GM15510 (cell line): ENCODE measurements around the gene MAPKAPK2.

ENCODE experiments used
- POLR2A ChIP-seq: IDR thresholded peaks from 3 replicates; pipeline ENCODE4 v1.6.1; 2011; ENCODE audit warnings: borderline replicate concordance; ENCODE audit not compliant: insufficient read length; ENCODE audit errors: extremely low read depth

Gene MAPKAPK2

GRCh38 chr1:206772243-206772937 lies 87.7 kb downstream of the MAPKAPK2 start, which contains the start of gene IL10:
Gene IL10, minus strand, starts transcription at chr1:206772494. Its CDS starts 59 bp downstream, at chr1:206772435.
- peak; percentile 39 for TF ChIP-seq POLR2A

DNA sequence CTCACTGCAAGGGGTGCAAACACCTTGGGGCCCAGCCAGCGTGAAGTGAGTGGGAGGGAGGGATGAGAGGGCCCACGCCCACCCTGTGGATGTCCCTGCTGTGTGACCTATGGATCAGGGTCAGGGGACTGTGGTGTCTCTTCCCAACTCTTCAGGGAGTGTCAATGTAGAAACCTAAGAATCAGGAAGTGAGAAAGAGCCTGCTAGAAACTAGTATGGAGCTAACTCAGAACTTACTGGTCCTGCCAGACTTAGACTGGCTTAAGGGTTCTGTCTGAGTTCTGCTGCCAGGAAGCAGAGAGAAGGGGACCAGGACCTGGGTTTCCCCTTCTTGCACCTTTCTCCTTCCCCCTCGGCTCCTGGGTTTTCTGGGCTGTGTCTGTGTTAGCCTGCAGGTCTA lies 89.4 kb downstream of the MAPKAPK2 start:
- no peak for TF ChIP-seq POLR2A

- no peak for TF ChIP-seq POLR2A
These were observed 91.5 kb downstream of the MAPKAPK2 start for GRCh38 chr1:206776229-206776628.

- no peak for TF ChIP-seq POLR2A
These were observed 93.3 kb downstream of the MAPKAPK2 start for GRCh38 chr1:206778031-206778430.

GRCh38 chr1:206779638-206780037 lies 94.9 kb downstream of the MAPKAPK2 start:
- TF ChIP-seq POLR2A = no peak

DNA sequence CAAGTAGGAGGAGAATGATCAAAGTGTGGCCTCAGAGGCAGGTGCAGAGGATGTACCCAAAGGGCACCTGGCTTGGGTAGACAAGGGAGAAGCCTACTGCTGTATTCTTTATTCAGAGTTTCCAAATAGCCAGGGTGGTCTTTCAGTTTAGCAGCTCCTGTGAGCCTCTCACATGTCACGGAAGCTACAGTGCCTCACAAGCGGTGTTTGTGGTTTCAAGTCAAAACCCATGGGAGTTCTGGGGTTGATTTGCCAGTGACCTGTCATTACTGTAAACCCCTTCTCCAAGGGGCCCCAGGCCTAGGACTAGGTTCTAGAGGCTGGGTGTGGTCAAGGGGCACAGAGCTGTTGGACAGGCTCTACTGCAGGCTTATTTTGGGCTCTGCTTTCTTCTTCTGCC lies 97.7 kb downstream of the MAPKAPK2 start:
- TF ChIP-seq POLR2A = no peak

DNA sequence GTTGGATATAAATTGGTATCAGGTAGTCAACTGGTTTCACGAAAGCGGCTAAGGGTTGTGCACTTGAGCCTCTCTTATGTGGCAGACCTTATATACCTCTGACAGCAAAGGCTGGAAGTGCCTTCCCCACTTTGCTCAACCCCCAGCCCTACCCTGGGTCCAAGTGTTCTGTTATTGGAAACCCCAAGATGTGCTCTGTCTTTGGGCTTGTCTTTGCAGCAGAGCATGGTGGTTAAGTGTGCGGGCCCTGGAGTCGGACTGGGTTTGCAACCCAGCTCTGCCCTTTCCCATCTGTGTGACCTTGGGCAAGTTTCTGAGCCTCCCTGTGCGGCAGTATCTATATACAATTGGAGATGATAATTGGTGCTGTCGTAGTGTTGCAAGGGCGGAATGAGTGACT lies 98.8 kb downstream of the MAPKAPK2 start:
- TF ChIP-seq POLR2A = no peak
